Endothelial cell of umbilical vein (primary cell): Measurements from ENCODE around the gene PRKG1. TPM values are rescaled to one million over a fixed set of nuclear protein-coding genes. Genes with fewer than 3 reads are reported as not detected.

Experiments used
- BruUV-seq: library from RNA; stranded (reverse); fragments of 400-500 nt; replicated peaks from 2 replicates; lab custom pipeline; 2021; lab: Mats Ljungman, UMichigan
- CTCF ChIA-PET: fragments of 300-600, 350-600 bp; sonication (Branson Sonifier 250); formaldehyde crosslinking; loops from one replicate; lab custom pipeline; 2021; ENCODE audit warnings: antibody characterized with exemption, inconsistent platforms; lab: Charles Lee
- POLR2A ChIA-PET: fragments of 300-600, 350-600 bp; sonication (Branson Sonifier 250); formaldehyde crosslinking; loops from one replicate; lab custom pipeline; 2021; ENCODE audit warnings: antibody characterized with exemption, inconsistent platforms; lab: Charles Lee
- DNase-seq: peaks from one replicate; pipeline ENCODE4 v3.0.0-alpha.2; 2011; ENCODE audit warnings: low read depth, low spot score
- FAIRE-seq: peaks from 2 replicates; lab custom pipeline; 2011; peaks lifted over from hg19 to GRCh38; lab: Jason Lieb, UNC
- H2AFZ ChIP-seq: 2 replicates; pipeline ENCODE4 v1.6.0; 2012; ENCODE audit warnings: low read depth, low read length, control low read depth, inconsistent platforms
- H3K27ac ChIP-seq: 2 replicates; pipeline ENCODE4 v1.5.1; 2011; ENCODE audit warnings: low read depth, mild to moderate bottlenecking, control low read depth, low read length, moderate library complexity; ENCODE audit not compliant: insufficient read depth
- H3K27me3 ChIP-seq, 2 experiments: 2 replicates each; pipeline versions ENCODE4 v1.6.0 to v1.6.1; 2011; ENCODE audit warnings: low read length in 2 of 2, mixed read lengths in 1 of 2; ENCODE audit not compliant: control insufficient read depth in 2 of 2, insufficient read depth in 2 of 2
- H3K36me3 ChIP-seq, 2 experiments: 2 replicates in 1 of 2; 3 replicates in 1 of 2; pipeline ENCODE4 v1.5.1; 2011; ENCODE audit warnings: low read length in 2 of 2, mild to moderate bottlenecking in 1 of 2, moderate library complexity in 1 of 2; ENCODE audit not compliant: control insufficient read depth in 2 of 2, insufficient read depth in 2 of 2; ENCODE audit errors: extremely low read depth in 1 of 2
- H3K4me1 ChIP-seq: 3 replicates; pipeline ENCODE4 v1.5.1; 2011; ENCODE audit warnings: mild to moderate bottlenecking, low read length; ENCODE audit not compliant: control insufficient read depth, insufficient read depth; ENCODE audit errors: extremely low read depth
- H3K4me2 ChIP-seq: 2 replicates; pipeline ENCODE4 v1.6.1; 2011; ENCODE audit warnings: low read length, control low read depth, mixed read lengths; ENCODE audit not compliant: insufficient read depth
- H3K4me3 ChIP-seq, 3 experiments: fragments of 200-600 bp in 1 of 3; sonication (generic), shearing (Covaris generic) in 1 of 3; replicated peaks in 1 of 3; 2 replicates each; pipeline ENCODE4 v1.5.1; 2011 to 2016; ENCODE audit warnings: control low read depth in 3 of 3, low read length in 3 of 3, mild to moderate bottlenecking in 2 of 3, inconsistent platforms in 1 of 3, low read depth in 1 of 3, moderate library complexity in 1 of 3; ENCODE audit not compliant: insufficient read depth in 1 of 3
- H3K79me2 ChIP-seq: 2 replicates; pipeline ENCODE4 v1.6.0; 2012; ENCODE audit warnings: low read length, inconsistent platforms; ENCODE audit not compliant: control insufficient read depth, insufficient read depth
- H3K9ac ChIP-seq: replicated peaks from 2 replicates; pipeline ENCODE3; 2011; ENCODE audit warnings: low read length, control low read depth; ENCODE audit not compliant: insufficient read depth; ENCODE audit errors: extremely low read depth
- H3K9me1 ChIP-seq: replicated peaks from 3 replicates; pipeline ENCODE4 v1.6.0; 2011; ENCODE audit warnings: mild to moderate bottlenecking, low read length; ENCODE audit not compliant: control insufficient read depth, insufficient read depth; ENCODE audit errors: extremely low read depth
- H3K9me3 ChIP-seq: replicated peaks from 2 replicates; pipeline ENCODE4 v1.5.1; 2012; ENCODE audit warnings: low read length, inconsistent platforms; ENCODE audit not compliant: control insufficient read depth, insufficient read depth
- H4K20me1 ChIP-seq: replicated peaks from 2 replicates; pipeline ENCODE3; 2011; ENCODE audit warnings: mild to moderate bottlenecking, low read length; ENCODE audit not compliant: control insufficient read depth, insufficient read depth; ENCODE audit errors: extremely low read depth
- JUN ChIP-seq: IDR thresholded peaks from 2 replicates; pipeline ENCODE4 v1.6.1; 2011; ENCODE audit warnings: borderline replicate concordance, low read depth; ENCODE audit not compliant: insufficient read length, insufficient read depth
- POLR2A ChIP-seq: IDR thresholded peaks from 2 replicates; pipeline ENCODE4 v1.6.1; 2012; ENCODE audit warnings: low read depth, mild to moderate bottlenecking, control low read depth, low read length
- POLR2AphosphoS5 ChIP-seq: IDR thresholded peaks from 2 replicates; pipeline ENCODE4 v1.6.1; 2012; ENCODE audit warnings: low read depth, mild to moderate bottlenecking, control low read depth, low read length, moderate library complexity; ENCODE audit not compliant: insufficient read depth
- dilution Hi-C: fragments of 300-500 bp; cut with MboI; formaldehyde crosslinking; loops from one replicate; pipeline ENCODE4 v1.15.0; 2019; ENCODE audit warnings: low sequenced_read_pairs; ENCODE audit not compliant: extremely low pct_ligation_motif_present
- intact Hi-C: fragments of 100-400 bp; cut with micrococcal nuclease; formaldehyde crosslinking; loops from one replicate; pipeline ENCODE4 v1.10.0; 2022
- polyA plus RNA-seq, 4 experiments: library from polyadenylated mRNA; depleted of rRNA in 3 of 4; stranded (reverse) in 3 of 4; unstranded in 1 of 4; fragments of >200 nt; gene quantifications; 2 replicates each; pipeline versions ENCODE4 v1.2.1 to v1.2.3, GENCODE V29; 2011 to 2012; ENCODE audit warnings: missing spikeins in 1 of 4
- total RNA-seq: library from RNA; stranded (reverse); gene quantifications from 2 replicates; pipeline ENCODE4 v1.2.3, GENCODE V29; 2021
- TF ChIP-seq, protein P1 (sequence below), 2 donors: IDR thresholded peaks; 1 replicate in 1 of 2; 2 replicates in 1 of 2; pipeline ENCODE4 v1.5.1; 2011; ENCODE audit warnings: low read length in 2 of 2, mild to moderate bottlenecking in 2 of 2, moderate library complexity in 2 of 2, control low read depth in 1 of 2, inconsistent platforms in 1 of 2, low read depth in 1 of 2; ENCODE audit not compliant: insufficient read depth in 1 of 2; ENCODE audit errors: extremely low read depth in 1 of 2

Gene PRKG1
- total and polyA plus RNA-seq, 2 donors (not counting 3 experiments of a cell fraction or from before 2014, with no cell fraction given), result 0.01 to 0.18 TPM

DNA sequence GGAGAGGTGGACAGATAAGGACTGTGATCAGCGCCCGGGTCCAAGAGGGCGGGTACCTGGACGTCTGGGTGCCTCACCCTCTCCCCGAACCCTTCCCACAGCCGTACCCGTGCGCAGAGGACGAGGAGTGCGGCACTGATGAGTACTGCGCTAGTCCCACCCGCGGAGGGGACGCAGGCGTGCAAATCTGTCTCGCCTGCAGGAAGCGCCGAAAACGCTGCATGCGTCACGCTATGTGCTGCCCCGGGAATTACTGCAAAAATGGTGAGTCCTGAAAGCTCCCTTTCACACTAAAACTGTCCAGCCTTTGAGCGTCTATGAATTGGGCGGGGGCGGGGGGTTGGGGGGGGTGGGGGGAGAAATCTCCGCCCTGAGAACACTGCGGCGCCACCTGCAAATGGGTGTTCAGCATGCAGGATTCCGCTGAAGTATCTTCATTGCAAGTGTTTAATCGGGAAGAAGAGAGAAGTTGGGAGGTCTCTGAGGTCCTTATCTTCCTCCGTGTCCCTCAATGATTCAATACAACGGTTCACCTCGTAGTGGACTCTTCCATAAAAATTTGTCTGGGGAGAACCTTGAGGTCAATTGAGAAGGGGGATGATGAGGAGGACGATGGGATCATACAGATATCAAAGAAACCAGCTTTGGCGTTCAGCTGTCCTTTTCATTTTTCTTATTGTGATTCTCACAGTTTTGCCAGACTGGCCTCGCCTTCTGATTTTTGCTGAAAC is 1240.7 kb downstream of the PRKG1 start:
- H3K9ac ChIP-seq, result peak overlapping the region; percentile 89
- H3K4me2 ChIP-seq, result peak overlapping the region; percentile 93
- H3K79me2 ChIP-seq, result peaks cover 30% of the 10 kb centered on the region
- peak overlapping the region; percentile 90 to 98 (median 90) for H3K4me3 ChIP-seq
- intact Hi-C loops, result loop anchor here (1.0 to 5.0 kb wide), 6 partner anchors 36 to 352 kb away; no protein-coding TSS in a partner anchor
- peaks cover 44% of the 10 kb centered on the region for H3K4me1 ChIP-seq
- no peaks in the 10 kb centered on the region for H3K27me3 ChIP-seq
- CTCF ChIA-PET, result interaction anchor here (0.5 to 16.5 kb wide), 8 partner anchors 11 to 824 kb away, joined by 3 to 630 read pairs (median 6); no protein-coding TSS in a partner anchor
- DNase-seq (no peak), FAIRE-seq (no peak)
- peak overlapping the region; percentile 94 for H3K27ac ChIP-seq
- dilution Hi-C loops, result no loop called here
- BruUV-seq, result no TSS peak
- TF ChIP-seq POLR2A (peak; percentile 71), JUN (no peak), POLR2AphosphoS5 (peak; percentile 77)
- TF ChIP-seq, protein P1, sequence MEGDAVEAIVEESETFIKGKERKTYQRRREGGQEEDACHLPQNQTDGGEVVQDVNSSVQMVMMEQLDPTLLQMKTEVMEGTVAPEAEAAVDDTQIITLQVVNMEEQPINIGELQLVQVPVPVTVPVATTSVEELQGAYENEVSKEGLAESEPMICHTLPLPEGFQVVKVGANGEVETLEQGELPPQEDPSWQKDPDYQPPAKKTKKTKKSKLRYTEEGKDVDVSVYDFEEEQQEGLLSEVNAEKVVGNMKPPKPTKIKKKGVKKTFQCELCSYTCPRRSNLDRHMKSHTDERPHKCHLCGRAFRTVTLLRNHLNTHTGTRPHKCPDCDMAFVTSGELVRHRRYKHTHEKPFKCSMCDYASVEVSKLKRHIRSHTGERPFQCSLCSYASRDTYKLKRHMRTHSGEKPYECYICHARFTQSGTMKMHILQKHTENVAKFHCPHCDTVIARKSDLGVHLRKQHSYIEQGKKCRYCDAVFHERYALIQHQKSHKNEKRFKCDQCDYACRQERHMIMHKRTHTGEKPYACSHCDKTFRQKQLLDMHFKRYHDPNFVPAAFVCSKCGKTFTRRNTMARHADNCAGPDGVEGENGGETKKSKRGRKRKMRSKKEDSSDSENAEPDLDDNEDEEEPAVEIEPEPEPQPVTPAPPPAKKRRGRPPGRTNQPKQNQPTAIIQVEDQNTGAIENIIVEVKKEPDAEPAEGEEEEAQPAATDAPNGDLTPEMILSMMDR (IDR thresholded peaks at IDR 0.05; ENCODE audit: extremely low read depth in 1 of 2, insufficient read depth in 1 of 2, low read depth in 1 of 2, low read length in 2 of 2), result no peak
- no peaks in the 10 kb centered on the region for H3K9me3 ChIP-seq
- H3K36me3 ChIP-seq, result no peaks in the 10 kb centered on the region
- H3K9me1 ChIP-seq, result no peaks in the 10 kb centered on the region
- no peaks in the 10 kb centered on the region for H4K20me1 ChIP-seq
- POLR2A ChIA-PET, result interaction anchor here (0.5 to 3.4 kb wide), 5 partner anchors 12 to 337 kb away, joined by 3 to 21 read pairs (median 4); no protein-coding TSS in a partner anchor
- H2AFZ ChIP-seq, result peak overlapping the region; percentile 26
